ENCODE results near the gene TAS2R42.

The TAS2R42 gene, protein sequence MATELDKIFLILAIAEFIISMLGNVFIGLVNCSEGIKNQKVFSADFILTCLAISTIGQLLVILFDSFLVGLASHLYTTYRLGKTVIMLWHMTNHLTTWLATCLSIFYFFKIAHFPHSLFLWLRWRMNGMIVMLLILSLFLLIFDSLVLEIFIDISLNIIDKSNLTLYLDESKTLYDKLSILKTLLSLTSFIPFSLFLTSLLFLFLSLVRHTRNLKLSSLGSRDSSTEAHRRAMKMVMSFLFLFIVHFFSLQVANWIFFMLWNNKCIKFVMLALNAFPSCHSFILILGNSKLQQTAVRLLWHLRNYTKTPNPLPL

DNA sequence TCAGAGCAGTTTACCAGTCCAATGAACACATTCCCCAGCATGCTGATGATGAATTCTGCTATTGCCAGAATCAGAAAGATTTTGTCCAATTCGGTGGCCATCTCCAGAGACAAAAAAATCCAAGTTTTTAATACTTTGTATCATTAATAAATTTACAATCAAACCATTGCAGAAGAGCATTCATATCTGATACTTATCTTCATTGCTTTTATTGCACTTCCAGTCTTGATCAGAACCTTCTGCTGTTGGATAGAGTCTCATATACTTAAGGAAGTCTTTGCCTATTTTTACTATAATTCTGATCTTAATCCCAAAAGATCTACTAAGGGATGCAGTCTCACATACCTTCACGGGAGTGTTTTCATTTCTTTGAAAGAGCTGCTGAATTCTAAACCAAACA is at the start of gene TAS2R42:
Gene TAS2R42 (minus strand): TSS at position 101 of the 400 bp plus-strand sequence. CDS start 0 bp downstream, at position 101.
- no peak for DNase-seq (ENCODE audit: extremely low read depth, low read depth)
- H3K4me3 ChIP-seq (replicated peaks; ENCODE audit: low read depth, low read length): no peak within 1 kb of the TSS
- TF ChIP-seq, protein P1, sequence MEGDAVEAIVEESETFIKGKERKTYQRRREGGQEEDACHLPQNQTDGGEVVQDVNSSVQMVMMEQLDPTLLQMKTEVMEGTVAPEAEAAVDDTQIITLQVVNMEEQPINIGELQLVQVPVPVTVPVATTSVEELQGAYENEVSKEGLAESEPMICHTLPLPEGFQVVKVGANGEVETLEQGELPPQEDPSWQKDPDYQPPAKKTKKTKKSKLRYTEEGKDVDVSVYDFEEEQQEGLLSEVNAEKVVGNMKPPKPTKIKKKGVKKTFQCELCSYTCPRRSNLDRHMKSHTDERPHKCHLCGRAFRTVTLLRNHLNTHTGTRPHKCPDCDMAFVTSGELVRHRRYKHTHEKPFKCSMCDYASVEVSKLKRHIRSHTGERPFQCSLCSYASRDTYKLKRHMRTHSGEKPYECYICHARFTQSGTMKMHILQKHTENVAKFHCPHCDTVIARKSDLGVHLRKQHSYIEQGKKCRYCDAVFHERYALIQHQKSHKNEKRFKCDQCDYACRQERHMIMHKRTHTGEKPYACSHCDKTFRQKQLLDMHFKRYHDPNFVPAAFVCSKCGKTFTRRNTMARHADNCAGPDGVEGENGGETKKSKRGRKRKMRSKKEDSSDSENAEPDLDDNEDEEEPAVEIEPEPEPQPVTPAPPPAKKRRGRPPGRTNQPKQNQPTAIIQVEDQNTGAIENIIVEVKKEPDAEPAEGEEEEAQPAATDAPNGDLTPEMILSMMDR (IDR thresholded peaks at IDR 0.05; ENCODE audit: low read depth, low read length, missing control alignments): no peak

DNA sequence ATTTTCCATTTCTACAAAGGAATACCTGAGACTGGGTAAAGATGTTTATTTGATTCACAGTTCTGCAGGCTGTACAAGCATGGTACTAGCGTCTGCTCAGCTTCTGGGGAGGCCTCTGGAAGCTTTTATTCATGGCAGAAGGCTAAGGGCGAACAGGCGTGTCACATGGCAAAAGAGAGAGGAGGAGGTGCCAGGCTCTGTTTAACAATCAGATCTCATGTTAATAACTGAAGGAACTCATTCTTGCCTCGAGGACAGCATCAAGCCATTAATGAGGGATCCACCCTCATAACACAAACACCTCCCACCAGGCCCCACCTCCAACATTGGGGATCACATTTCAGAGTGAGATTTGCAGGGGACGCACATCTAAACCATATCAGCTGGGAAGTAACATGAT is 46.8 kb upstream of the TAS2R42 start:
- DNase-seq (ENCODE audit: extremely low read depth, low read depth): no peak
- no peak overlapping the region for H3K4me3 ChIP-seq (replicated peaks; ENCODE audit: low read depth, low read length)
- TF ChIP-seq, protein P1 (IDR thresholded peaks at IDR 0.05; ENCODE audit: low read depth, low read length, missing control alignments): no peak

DNA sequence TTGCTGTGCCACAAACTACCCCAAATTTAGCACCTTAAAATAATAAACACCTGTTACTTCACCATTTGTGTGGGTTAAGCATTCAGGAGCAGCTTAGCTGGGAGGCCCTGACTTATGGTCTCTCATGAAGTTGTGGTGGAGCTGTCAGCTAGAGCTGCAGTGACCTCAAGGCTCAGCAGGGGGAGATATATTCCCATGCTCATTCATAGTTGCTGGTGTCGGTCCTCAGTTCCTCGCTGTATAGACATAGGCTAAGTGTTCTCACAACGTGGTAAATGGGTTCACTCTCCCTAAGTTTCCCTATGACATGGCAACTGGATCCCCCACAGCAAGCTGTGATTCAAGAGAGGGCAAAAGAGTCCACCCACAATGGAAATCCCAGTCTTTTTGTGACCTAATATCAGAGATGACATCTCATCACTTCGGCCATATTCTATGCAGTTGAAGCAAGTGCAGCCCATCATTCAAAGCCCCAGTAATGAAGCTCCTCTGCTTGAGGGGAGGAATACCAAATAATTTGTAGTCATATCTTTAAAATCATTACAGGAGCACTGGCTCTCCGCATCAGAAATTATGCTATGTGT is 41.7 kb upstream of the TAS2R42 start:
- TF ChIP-seq, protein P1 (IDR thresholded peaks at IDR 0.05; ENCODE audit: low read depth, low read length, missing control alignments): peak; percentile 79

DNA sequence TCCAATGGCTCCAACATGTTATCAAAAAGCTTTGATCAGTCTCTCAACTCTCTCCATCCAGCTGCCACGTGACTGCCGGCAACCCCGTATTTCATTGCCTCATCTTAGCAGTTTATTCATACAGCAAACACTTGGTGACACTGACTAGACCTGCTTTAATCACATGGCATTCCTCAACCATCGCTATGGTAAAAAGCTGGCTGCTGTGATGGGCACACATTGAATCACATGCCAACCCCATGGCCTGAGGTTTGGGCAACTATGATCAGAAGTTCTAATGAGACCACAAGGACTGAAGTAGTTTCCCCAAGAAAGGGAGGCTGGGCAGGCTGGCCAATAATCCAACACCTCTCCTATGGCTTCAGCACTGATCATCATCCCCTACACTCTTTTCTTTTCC is 40.6 kb upstream of the TAS2R42 start:
- TF ChIP-seq, protein P1 (IDR thresholded peaks at IDR 0.05; ENCODE audit: low read depth, low read length, missing control alignments): no peak
- DNase-seq (ENCODE audit: extremely low read depth, low read depth): no peak
- no peak overlapping the region for H3K4me3 ChIP-seq (replicated peaks; ENCODE audit: low read depth, low read length)

More for the DNA sequence above, 41.7 kb upstream of the TAS2R42 start:
- no peak overlapping the region for H3K4me3 ChIP-seq (replicated peaks; ENCODE audit: low read depth, low read length)
- peak; percentile 11 for DNase-seq (ENCODE audit: extremely low read depth, low read depth)

DNA sequence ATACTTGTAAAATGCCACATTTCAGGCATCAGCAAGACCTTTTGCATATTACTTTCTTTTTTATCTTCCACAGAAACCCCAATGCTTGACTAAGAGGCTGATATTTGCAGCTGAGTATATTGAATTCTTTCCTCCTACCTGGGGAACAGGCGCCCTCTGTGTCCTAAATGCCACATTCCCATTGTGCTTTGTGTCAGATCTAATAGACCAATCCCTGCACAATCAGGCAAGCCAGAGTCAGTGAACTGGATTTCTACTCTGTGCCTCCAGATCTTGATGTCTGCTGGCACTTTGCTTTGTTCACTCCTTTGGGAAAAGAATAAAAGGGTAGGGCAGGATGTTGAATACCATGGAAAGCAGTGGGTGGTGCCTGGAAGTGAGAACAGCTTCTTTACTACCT is 22.4 kb upstream of the TAS2R42 start:
- DNase-seq (ENCODE audit: extremely low read depth, low read depth): no peak
- H3K4me3 ChIP-seq (replicated peaks; ENCODE audit: low read depth, low read length): no peak overlapping the region
- TF ChIP-seq, protein P1 (IDR thresholded peaks at IDR 0.05; ENCODE audit: low read depth, low read length, missing control alignments): no peak

DNA sequence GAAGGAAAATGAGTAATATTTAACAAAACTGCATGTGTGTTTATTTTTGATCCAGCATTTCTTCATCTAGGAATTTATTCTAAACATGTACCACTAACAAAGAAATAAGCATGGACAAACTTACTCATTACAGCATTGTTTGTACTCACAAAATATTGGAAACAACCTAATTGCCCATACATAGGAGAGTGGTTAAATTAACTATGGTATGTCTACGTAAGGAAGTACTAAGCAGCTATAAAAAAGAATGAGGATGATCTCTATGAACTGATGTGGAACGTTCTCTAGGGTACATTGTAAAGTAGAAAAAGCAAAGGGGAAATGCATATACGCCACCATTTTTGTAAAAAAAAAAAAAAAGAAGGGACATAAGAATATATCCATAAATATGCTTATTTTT is 17.4 kb upstream of the TAS2R42 start:
- TF ChIP-seq, protein P1 (IDR thresholded peaks at IDR 0.05; ENCODE audit: low read depth, low read length, missing control alignments): no peak
- H3K4me3 ChIP-seq (replicated peaks; ENCODE audit: low read depth, low read length): no peak overlapping the region
- DNase-seq (ENCODE audit: extremely low read depth, low read depth): no peak
